ENCODE results near the gene ZC3H12C.

The ZC3H12C gene

GRCh38 chr11:110100476-110101240 is 7.5 kb downstream of the ZC3H12C start:
- no peak for DNase-seq

- no peak for DNase-seq
These were observed 13.6 kb downstream of the ZC3H12C start for GRCh38 chr11:110106713-110107274.

- DNase-seq: no peak
These were observed 17.7 kb downstream of the ZC3H12C start for GRCh38 chr11:110110854-110111253.

GRCh38 chr11:110112457-110112856 is 19.3 kb downstream of the ZC3H12C start:
- no peak for DNase-seq

GRCh38 chr11:110113505-110113904 is 20.3 kb downstream of the ZC3H12C start:
- no peak for DNase-seq

GRCh38 chr11:110113973-110114372 is 20.8 kb downstream of the ZC3H12C start:
- DNase-seq: no peak

- no peak for DNase-seq
These were observed 26.1 kb downstream of the ZC3H12C start for GRCh38 chr11:110119317-110119716.

- no peak for DNase-seq
These were observed 28.0 kb downstream of the ZC3H12C start for GRCh38 chr11:110121204-110121603.

GRCh38 chr11:110123003-110123402 is 29.8 kb downstream of the ZC3H12C start:
- no peak for DNase-seq

GRCh38 chr11:110124605-110125004 is 31.4 kb downstream of the ZC3H12C start:
- no peak for DNase-seq

GRCh38 chr11:110125632-110126031 is 32.4 kb downstream of the ZC3H12C start:
- no peak for DNase-seq

- DNase-seq: no peak
These were observed 33.7 kb downstream of the ZC3H12C start for GRCh38 chr11:110126936-110127335.

GRCh38 chr11:110128161-110128560 is 35.0 kb downstream of the ZC3H12C start:
- no peak for DNase-seq

GRCh38 chr11:110130642-110131238 is 37.5 kb downstream of the ZC3H12C start:
- no peak for DNase-seq

- no peak for DNase-seq
These were observed 38.4 kb downstream of the ZC3H12C start for GRCh38 chr11:110131386-110132123.

- DNase-seq: no peak
These were observed 40.0 kb downstream of the ZC3H12C start for GRCh38 chr11:110133160-110133559.

GRCh38 chr11:110134110-110134509 is 40.9 kb downstream of the ZC3H12C start:
- no peak for DNase-seq

- no peak for DNase-seq
These were observed 48.6 kb downstream of the ZC3H12C start for GRCh38 chr11:110141812-110142211.

- DNase-seq: no peak
These were observed 54.9 kb downstream of the ZC3H12C start for GRCh38 chr11:110147962-110148709.

- peak; percentile 13 for DNase-seq
These were observed 55.9 kb downstream of the ZC3H12C start for GRCh38 chr11:110148775-110149744.

- no peak for DNase-seq
These were observed 59.0 kb downstream of the ZC3H12C start for GRCh38 chr11:110152199-110152598.

- DNase-seq: no peak
These were observed 60.3 kb downstream of the ZC3H12C start for GRCh38 chr11:110153474-110153873.

Data from activated CD4-positive, alpha-beta T cell treated with anti-CD3 and anti-CD28 coated beads, Interleukin-10, Interleukin-2, amounts not matched to agents 100 ng/mL and 50 ng/mL, durations not matched to agents 16 hours and 8 hours (primary cell).